ENCODE measurements around the gene RAB5A. TPM values are rescaled to one million over a fixed set of nuclear protein-coding genes. Genes with fewer than 3 reads are reported as not detected.
A peak's percentile ranks its signal among the peaks of the same experiment; 100 is the strongest.

Gene RAB5A
- total RNA-seq, 1 donor, result 64.2 TPM

DNA sequence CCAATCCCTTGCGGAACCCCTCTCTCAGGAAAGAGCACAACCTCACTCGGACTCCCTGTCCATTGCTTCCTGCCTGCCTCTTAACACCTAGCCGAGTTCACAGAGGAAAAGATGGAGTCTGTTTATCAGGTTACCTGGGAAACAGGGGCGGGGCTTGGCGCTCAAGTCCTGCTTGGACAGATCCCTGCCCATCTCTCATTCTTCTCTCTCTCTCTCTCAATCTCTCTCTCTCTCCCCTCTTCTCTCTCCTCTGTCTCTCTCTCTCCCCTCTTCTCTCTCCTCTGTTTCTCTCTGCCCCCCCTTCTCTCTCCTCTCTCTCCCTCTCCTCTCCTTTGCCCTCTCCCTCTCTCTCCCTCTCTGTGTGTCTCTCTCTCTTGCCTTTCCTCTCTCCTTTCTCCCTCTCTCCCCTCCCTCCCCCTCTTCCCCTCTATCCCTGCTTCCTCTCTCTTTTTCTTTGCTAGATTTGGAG lies 12.8 kb upstream of the RAB5A start, which contains the start of gene EFHB:
Gene EFHB, minus strand, starts transcription at position 120 of the 469 bp plus-strand sequence. CDS start 199 bp downstream, outside the sequence.
- no peak for DNase-seq (ENCODE audit: low read depth)
- TF ChIP-seq, protein P1, sequence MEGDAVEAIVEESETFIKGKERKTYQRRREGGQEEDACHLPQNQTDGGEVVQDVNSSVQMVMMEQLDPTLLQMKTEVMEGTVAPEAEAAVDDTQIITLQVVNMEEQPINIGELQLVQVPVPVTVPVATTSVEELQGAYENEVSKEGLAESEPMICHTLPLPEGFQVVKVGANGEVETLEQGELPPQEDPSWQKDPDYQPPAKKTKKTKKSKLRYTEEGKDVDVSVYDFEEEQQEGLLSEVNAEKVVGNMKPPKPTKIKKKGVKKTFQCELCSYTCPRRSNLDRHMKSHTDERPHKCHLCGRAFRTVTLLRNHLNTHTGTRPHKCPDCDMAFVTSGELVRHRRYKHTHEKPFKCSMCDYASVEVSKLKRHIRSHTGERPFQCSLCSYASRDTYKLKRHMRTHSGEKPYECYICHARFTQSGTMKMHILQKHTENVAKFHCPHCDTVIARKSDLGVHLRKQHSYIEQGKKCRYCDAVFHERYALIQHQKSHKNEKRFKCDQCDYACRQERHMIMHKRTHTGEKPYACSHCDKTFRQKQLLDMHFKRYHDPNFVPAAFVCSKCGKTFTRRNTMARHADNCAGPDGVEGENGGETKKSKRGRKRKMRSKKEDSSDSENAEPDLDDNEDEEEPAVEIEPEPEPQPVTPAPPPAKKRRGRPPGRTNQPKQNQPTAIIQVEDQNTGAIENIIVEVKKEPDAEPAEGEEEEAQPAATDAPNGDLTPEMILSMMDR (IDR thresholded peaks at IDR 0.05; ENCODE audit: insufficient read depth, low read length), result no peak
- no peak within 1 kb of the TSS for H3K4me3 ChIP-seq (ENCODE audit: low read depth, low read length)

DNA sequence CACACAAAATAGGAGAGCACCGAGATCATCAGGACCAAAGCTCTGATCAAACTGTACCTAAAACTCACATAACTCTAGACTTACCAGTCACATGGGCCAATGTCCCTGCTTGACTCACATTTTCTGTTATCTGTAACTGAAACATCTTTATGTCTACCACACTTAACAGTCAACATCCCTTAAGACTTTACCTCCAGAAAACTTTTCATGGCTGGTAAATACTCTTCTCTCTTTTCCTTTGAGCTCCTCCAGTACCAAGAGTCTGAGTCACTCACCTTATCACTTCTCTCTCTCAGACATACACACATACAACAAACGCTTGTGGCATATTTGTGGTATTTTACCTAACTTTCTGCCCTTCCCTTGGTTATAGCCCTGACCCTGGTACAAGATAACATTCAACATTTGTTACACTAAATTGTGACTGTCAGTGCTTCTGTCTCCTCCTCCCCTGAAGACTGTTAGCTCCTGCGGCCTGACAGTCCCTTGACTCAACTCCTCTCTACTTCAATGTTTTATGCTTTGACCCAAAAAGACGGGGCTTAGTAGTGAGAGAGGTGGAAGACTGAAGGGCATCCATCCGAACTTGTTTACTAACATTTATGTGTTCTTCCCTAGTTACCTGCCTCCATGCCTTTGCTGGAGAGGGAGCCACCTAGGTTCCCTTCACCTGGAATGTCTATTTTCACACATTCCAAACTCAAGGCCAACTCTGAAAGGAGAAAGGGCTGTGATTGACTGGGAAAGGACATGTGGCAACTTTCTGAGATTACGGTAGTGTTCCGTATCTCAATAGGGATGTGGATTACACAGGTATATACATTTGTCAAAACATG lies 9.2 kb upstream of the RAB5A start:
- DNase-seq (ENCODE audit: low read depth), result peak; percentile 59
- TF ChIP-seq, protein P1 (IDR thresholded peaks at IDR 0.05; ENCODE audit: insufficient read depth, low read length), result no peak
- H3K4me3 ChIP-seq (ENCODE audit: low read depth, low read length), result no peak overlapping the region

DNA sequence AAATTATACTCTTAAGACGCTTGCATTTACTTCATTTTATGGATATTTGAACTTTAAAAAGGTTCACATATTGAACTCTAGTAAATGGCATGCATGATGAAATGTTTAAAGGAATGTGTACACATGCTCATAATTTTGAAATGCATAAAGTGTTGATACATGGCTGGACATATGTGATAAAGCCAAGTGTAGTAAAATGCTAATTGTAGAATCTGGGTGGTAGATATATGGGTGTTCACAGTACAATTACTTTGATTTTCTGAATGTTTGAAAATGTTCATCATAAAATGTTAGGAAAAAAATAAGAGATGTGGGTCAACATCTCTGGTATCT lies 8.6 kb upstream of the RAB5A start:
- DNase-seq (ENCODE audit: low read depth), result no peak
- H3K4me3 ChIP-seq (ENCODE audit: low read depth, low read length), result no peak overlapping the region
- TF ChIP-seq, protein P1 (IDR thresholded peaks at IDR 0.05; ENCODE audit: insufficient read depth, low read length), result no peak

DNA sequence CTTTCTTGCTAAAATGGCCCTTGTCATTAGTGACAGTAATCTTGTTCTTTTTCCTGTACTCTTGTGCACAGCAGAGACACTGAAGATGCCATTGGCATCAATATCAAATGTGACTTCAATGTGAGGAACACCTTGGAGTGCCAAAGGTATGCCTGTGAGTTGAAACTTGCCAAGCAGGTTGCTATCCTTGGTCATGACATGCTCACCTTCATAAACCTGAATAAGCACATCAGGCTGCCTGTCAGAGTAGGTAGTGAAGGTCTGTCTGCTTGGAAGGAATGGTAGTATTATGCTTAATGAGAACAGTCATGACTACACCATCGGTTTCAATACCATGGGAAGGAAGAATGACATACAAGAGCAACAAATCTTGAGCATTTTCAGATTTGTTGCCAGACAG lies 6.3 kb upstream of the RAB5A start:
- no peak overlapping the region for H3K4me3 ChIP-seq (ENCODE audit: low read depth, low read length)

DNA sequence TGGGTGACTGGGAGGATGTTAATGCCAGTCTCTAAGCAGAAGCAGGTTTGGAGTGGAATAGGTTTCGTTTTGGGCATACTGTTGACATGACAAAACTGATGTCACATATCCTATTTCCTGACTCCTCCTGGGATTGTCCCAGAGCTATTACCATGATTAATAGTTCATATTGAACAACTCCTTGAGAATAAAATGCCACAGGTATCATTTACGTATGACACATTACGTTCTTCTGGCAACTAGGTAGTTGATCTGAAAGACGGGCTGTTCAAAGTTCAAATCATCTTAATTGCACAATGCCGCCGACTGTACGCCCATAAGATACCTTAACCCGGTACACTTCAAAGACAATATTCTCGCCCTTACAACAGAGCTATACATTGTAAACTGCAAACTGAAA lies 1.4 kb upstream of the RAB5A start:
- no peak for DNase-seq (ENCODE audit: low read depth)
- H3K4me3 ChIP-seq (ENCODE audit: low read depth, low read length), result no peak overlapping the region
- TF ChIP-seq, protein P1 (IDR thresholded peaks at IDR 0.05; ENCODE audit: insufficient read depth, low read length), result no peak

More for the DNA sequence above, 6.3 kb upstream of the RAB5A start:
- no peak for DNase-seq (ENCODE audit: low read depth)
- TF ChIP-seq, protein P1 (IDR thresholded peaks at IDR 0.05; ENCODE audit: insufficient read depth, low read length), result no peak

DNA sequence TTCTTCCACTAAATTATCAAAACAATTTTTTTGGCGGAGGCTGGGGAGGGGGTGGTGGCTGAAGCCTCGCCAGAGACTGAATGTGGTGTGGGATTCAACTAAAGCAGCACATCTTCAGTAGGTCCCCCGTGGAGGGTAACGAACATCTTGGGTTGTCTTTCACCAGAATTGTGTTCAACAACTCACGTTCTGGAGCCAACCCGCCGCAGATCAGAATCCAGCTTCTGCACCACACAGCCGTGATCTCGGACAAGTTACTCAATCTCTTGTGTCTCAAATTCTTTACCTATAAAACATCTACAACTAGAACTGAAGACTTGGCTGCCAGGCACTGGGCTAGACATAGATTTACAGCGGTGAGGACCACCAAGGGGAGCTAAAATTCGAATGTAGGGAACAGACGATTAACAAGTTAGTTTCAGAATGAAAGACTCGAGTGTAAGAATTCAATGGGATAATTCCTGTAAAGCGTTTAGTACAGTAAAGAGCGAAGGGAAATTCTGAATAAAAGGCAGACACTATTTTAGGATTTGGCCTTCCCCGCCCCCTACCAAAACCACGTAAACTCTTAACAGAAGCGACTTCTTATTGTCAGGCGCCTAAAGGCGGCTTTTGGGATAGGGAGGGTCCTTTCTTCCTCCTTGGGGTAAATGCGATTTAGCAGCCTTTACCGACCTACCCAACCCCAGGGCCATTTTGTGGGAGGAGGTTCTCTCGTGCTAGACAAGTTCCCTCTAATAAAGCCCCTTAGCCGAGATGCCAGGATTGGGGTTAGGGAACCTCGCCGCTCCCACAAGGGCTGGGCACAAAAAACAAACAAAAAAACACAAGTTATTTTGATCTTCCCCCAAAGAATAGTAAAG lies 697 bp upstream of the RAB5A start:
- TF ChIP-seq, protein P1 (IDR thresholded peaks at IDR 0.05; ENCODE audit: insufficient read depth, low read length), result no peak
- peak overlapping the region; percentile 89 for H3K4me3 ChIP-seq (ENCODE audit: low read depth, low read length)
- no peak for DNase-seq (ENCODE audit: low read depth)
